ENCODE data around the gene NR4A3.

The NR4A3 gene

DNA sequence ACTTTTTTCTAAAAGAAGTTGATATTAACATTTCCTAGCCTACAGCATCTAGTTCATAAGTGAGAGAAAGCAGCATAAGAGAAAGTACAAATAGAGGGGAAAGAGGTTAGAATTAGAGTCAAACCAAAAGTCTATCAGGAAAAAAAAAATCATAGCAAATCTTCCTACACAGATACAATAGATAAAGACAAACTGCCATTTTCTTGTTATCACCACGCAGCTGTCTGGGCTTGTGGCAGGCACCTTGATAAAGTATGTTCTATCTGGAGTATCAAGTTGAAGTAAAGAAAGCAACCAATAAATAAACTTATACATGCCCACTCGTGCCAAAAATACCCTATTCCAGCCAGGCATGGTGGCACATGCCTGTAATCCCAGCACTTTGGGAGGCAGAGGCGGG, 5.3 kb upstream of the NR4A3 start:
- Histone ChIP-seq H3K27me3 (ENCODE audit: insufficient read depth, low read length, poor library complexity, severe bottlenecking) (no peaks in the 10 kb centered on the region), H3K4me1 (ENCODE audit: insufficient read depth, low read length, poor library complexity, severe bottlenecking) (peaks cover 48% of the 10 kb centered on the region), H3K79me2 (ENCODE audit: insufficient read depth, low read length) (no peaks in the 10 kb centered on the region; the same call in 1 of the 2 replicates), H4K20me1 (ENCODE audit: insufficient read depth, low read length, poor library complexity, severe bottlenecking) (no peaks in the 10 kb centered on the region), H3K9me3 (ENCODE audit: insufficient read depth, low read depth, low read length) (no peaks in the 10 kb centered on the region), H3K9ac (ENCODE audit: low read depth, low read length, poor library complexity, severe bottlenecking) (no peak overlapping the region), H2AFZ (ENCODE audit: low read length) (no peak overlapping the region), H3K4me2 (ENCODE audit: low read depth, low read length, poor library complexity, severe bottlenecking) (peak overlapping the region; percentile 7), H3K4me3 (ENCODE audit: low read length, poor library complexity, severe bottlenecking) (no peak overlapping the region), H3K9me2 (replicated peaks; ENCODE audit: low read depth, low read length) (no peaks in the 10 kb centered on the region), H3F3A (ENCODE audit: low read depth) (peaks cover 6% of the 10 kb centered on the region; the same call in 1 of the 2 replicates), H3K36me3 (ENCODE audit: insufficient read depth, low read length) (no peaks in the 10 kb centered on the region)
- TF ChIP-seq EZH2phosphoT487 (IDR thresholded peaks at IDR 0.05; ENCODE audit: borderline replicate concordance), result no peak
- TF ChIP-seq, protein P1, sequence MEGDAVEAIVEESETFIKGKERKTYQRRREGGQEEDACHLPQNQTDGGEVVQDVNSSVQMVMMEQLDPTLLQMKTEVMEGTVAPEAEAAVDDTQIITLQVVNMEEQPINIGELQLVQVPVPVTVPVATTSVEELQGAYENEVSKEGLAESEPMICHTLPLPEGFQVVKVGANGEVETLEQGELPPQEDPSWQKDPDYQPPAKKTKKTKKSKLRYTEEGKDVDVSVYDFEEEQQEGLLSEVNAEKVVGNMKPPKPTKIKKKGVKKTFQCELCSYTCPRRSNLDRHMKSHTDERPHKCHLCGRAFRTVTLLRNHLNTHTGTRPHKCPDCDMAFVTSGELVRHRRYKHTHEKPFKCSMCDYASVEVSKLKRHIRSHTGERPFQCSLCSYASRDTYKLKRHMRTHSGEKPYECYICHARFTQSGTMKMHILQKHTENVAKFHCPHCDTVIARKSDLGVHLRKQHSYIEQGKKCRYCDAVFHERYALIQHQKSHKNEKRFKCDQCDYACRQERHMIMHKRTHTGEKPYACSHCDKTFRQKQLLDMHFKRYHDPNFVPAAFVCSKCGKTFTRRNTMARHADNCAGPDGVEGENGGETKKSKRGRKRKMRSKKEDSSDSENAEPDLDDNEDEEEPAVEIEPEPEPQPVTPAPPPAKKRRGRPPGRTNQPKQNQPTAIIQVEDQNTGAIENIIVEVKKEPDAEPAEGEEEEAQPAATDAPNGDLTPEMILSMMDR (conservative IDR thresholded peaks at IDR 0.05; ENCODE audit: low read length), result no peak

DNA sequence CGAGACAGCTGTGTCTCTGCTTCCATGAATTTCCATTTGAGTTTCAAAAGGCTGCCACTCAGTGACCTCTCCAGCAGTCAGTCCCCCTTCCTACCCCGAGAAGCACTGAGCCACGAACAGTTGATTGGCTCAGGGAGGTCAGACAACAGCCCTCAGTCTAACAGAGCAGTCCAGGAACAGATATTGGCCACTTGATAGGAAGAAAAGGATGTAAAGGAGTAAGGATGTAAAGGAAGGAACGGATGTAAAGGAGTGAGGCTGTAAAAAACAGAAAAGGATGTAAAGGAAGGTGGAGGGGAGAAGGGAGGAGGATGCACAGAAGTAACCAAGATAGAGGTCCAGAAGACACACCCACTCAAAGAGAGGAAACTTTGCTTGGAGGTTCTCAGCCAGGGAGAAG, 3.2 kb upstream of the NR4A3 start:
- peak overlapping the region; percentile 81 for H3K4me3 ChIP-seq (ENCODE audit: low read length, poor library complexity, severe bottlenecking)
- H3K36me3 ChIP-seq (ENCODE audit: insufficient read depth, low read length), result no peaks in the 10 kb centered on the region
- no peaks in the 10 kb centered on the region for H3K27me3 ChIP-seq (ENCODE audit: insufficient read depth, low read length, poor library complexity, severe bottlenecking)
- H3K9me2 ChIP-seq (replicated peaks; ENCODE audit: low read depth, low read length), result no peaks in the 10 kb centered on the region
- peaks cover 47% of the 10 kb centered on the region for H3K4me1 ChIP-seq (ENCODE audit: insufficient read depth, low read length, poor library complexity, severe bottlenecking)
- H3K9ac ChIP-seq (ENCODE audit: low read depth, low read length, poor library complexity, severe bottlenecking), result peak overlapping the region; percentile 81
- H4K20me1 ChIP-seq (ENCODE audit: insufficient read depth, low read length, poor library complexity, severe bottlenecking), result no peaks in the 10 kb centered on the region
- H3K79me2 ChIP-seq (ENCODE audit: insufficient read depth, low read length), result no peaks in the 10 kb centered on the region; the same call in 1 of the 2 replicates
- TF ChIP-seq, protein P1 (conservative IDR thresholded peaks at IDR 0.05; ENCODE audit: low read length), result no peak
- no peak for TF ChIP-seq EZH2phosphoT487 (IDR thresholded peaks at IDR 0.05; ENCODE audit: borderline replicate concordance)
- H3F3A ChIP-seq (ENCODE audit: low read depth), result peaks cover 6% of the 10 kb centered on the region; the same call in 1 of the 2 replicates
- H3K9me3 ChIP-seq (ENCODE audit: insufficient read depth, low read depth, low read length), result no peaks in the 10 kb centered on the region
- no peak overlapping the region for H2AFZ ChIP-seq (ENCODE audit: low read length)
- peak overlapping the region; percentile 91 for H3K4me2 ChIP-seq (ENCODE audit: low read depth, low read length, poor library complexity, severe bottlenecking)

DNA sequence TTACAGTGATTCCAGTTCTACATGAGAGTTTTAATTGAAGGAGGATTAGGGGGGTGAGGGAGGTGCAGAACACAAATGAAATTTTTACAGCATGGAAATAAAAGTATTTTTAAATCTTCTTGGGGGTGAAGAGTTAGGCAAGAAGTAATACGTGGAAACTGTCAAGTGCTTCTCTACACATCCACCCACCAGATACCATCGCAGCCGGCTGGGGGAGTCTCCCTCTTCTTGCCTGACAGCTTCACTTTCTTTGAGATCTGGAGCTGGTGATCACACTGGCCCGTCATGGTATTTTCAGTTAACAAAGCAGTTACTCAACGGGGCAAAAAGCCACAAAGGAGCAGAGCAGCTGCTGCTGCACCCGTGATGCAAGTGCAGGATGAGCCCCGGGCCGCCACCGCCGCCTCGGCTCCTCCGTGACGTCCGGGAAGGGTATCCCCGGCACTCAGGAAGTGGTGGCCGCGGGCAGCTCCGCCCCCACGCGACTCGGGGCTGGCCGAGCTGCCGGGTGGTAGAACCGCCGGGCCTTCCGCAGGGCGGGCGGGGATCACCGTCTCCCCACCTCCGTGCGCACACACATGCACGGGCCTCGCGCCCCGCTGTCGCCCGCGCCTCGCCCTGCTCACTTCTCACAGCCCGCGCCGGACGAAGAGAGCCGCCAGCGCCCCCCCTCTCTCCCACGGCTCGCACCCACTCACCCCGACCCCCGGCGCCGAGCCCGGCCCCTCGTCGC, 2.4 kb upstream of the NR4A3 start:
- no peaks in the 10 kb centered on the region; the same call in 1 of the 2 replicates for H3K79me2 ChIP-seq (ENCODE audit: insufficient read depth, low read length)
- H4K20me1 ChIP-seq (ENCODE audit: insufficient read depth, low read length, poor library complexity, severe bottlenecking), result no peaks in the 10 kb centered on the region
- no peaks in the 10 kb centered on the region for H3K36me3 ChIP-seq (ENCODE audit: insufficient read depth, low read length)
- peak overlapping the region; percentile 81 for H3K9ac ChIP-seq (ENCODE audit: low read depth, low read length, poor library complexity, severe bottlenecking)
- H3K9me2 ChIP-seq (replicated peaks; ENCODE audit: low read depth, low read length), result no peaks in the 10 kb centered on the region
- TF ChIP-seq EZH2phosphoT487 (IDR thresholded peaks at IDR 0.05; ENCODE audit: borderline replicate concordance), result no peak
- TF ChIP-seq, protein P1 (conservative IDR thresholded peaks at IDR 0.05; ENCODE audit: low read length), result 0 out of 2 replicates have a peak, but pooled peaks have one; percentile 15
- peaks cover 6% of the 10 kb centered on the region; the same call in 1 of the 2 replicates for H3F3A ChIP-seq (ENCODE audit: low read depth)
- peak overlapping the region; percentile 91 for H3K4me2 ChIP-seq (ENCODE audit: low read depth, low read length, poor library complexity, severe bottlenecking)
- peaks cover 2% of the 10 kb centered on the region for H3K27me3 ChIP-seq (ENCODE audit: insufficient read depth, low read length, poor library complexity, severe bottlenecking)
- peak overlapping the region; percentile 81 for H3K4me3 ChIP-seq (ENCODE audit: low read length, poor library complexity, severe bottlenecking)
- H2AFZ ChIP-seq (ENCODE audit: low read length), result peak overlapping the region; percentile 91
- H3K9me3 ChIP-seq (ENCODE audit: insufficient read depth, low read depth, low read length), result no peaks in the 10 kb centered on the region
- peaks cover 53% of the 10 kb centered on the region for H3K4me1 ChIP-seq (ENCODE audit: insufficient read depth, low read length, poor library complexity, severe bottlenecking)

Data from Loucy (cell line).